Vein endothelial cell (primary cell): ENCODE data around the gene PCDHA11. TPM values are rescaled to one million over a fixed set of nuclear protein-coding genes. Genes with fewer than 3 reads are reported as not detected.

Source experiments
- total RNA-seq: library from RNA; depleted of rRNA; stranded (reverse); fragments of >200 nt; gene quantifications from 2 replicates; pipeline ENCODE4 v1.2.3, GENCODE V29; 2012

PCDHA11 gene, protein sequence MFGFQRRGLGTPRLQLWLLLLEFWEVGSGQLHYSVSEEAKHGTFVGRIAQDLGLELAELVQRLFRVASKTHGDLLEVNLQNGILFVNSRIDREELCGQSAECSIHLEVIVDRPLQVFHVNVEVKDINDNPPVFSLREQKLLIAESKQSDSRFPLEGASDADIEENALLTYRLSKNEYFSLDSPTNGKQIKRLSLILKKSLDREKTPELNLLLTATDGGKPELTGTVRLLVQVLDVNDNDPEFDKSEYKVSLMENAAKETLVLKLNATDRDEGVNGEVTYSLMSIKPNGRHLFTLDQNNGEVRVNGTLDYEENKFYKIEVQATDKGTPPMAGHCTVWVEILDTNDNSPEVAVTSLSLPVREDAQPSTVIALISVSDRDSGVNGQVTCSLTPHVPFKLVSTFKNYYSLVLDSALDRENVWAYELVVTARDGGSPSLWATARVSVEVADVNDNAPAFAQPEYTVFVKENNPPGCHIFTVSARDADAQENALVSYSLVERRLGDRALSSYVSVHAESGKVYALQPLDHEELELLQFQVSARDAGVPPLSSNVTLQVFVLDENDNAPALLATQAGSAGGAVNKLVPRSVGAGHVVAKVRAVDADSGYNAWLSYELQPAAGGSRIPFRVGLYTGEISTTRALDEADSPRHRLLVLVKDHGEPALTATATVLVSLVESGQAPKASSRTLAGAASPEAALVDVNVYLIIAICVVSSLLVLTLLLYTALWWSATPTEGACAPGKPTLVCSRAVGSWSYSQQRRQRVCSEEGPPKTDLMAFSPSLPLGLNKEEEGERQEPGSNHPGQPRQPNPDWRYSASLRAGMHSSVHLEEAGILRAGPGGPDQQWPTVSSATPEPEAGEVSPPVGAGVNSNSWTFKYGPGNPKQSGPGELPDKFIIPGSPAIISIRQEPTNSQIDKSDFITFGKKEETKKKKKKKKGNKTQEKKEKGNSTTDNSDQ
- under 0.01 and 0.10 TPM in 2 replicates for total RNA-seq

DNA sequence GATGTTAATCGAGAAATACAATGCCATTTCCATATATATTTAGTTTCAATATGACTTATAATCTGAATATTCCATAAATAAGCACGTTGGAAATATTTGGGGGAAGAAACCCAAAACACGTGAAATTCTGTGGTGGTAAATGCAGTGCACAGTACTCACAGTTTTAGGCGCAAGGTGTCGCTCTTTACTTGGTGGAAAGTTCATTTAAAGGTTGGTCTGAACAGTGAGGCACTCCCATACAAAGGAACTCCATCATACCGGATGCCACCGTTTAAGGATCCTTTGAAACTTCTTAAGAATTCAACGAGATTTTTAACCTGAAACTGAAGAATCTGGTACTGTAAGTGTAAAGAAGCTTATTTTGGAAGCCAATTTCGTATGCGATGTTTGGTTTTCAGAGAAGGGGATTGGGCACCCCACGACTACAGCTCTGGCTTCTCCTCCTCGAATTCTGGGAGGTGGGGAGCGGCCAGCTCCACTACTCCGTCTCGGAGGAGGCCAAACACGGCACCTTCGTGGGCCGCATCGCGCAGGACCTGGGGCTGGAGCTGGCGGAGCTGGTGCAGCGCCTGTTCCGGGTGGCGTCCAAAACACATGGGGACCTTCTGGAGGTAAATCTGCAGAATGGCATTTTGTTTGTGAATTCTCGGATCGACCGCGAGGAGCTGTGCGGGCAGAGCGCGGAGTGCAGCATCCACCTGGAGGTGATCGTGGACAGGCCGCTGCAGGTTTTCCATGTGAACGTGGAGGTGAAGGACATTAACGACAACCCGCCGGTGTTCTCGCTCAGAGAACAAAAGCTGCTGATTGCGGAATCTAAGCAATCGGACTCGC lies at the start of gene PCDHA11:
PCDHA11 (plus strand) TSS at position 237 of the 834 bp plus-strand sequence; CDS start at position 384, 147 bp downstream.

DNA sequence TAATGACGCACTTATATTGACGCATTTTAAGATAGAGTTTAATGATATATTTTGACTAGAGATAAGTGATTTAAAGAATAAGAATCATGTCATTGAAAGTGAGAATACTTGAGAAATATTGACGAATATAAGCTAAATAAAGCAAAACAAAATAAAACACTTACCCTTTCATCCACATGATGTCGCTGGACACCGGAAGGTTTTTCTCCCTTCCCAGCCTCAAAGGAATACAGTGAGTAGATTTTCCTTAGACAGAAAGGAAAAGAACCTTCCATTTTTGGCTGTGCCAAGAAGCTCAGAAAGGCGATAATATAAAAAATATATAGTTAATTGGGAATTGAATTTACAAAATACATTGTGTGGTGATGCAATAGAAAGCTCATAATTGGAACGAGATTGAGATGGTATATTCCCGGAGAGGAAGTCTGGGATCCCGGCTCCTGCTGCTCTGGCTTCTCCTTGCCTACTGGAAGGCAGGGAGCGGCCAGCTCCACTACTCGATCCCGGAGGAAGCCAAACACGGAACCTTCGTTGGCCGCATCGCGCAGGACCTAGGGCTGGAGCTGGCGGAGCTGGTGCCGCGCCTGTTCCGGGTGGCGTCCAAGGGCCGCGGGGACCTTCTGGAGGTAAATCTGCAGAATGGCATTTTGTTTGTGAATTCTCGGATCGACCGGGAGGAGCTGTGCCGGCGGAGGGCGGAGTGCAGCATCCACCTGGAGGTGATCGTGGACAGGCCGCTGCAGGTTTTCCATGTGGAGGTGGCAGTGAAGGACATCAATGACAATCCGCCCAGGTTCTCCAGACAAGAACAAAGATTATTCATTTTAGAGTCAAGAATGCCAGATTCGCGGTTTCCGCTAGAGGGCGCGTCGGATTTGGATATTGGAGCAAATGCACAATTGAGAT lies 47.1 kb upstream of the PCDHA11 start, which contains the start of gene PCDHA5:
PCDHA5 (plus strand) TSS at position 239 of the 906 bp plus-strand sequence.

DNA sequence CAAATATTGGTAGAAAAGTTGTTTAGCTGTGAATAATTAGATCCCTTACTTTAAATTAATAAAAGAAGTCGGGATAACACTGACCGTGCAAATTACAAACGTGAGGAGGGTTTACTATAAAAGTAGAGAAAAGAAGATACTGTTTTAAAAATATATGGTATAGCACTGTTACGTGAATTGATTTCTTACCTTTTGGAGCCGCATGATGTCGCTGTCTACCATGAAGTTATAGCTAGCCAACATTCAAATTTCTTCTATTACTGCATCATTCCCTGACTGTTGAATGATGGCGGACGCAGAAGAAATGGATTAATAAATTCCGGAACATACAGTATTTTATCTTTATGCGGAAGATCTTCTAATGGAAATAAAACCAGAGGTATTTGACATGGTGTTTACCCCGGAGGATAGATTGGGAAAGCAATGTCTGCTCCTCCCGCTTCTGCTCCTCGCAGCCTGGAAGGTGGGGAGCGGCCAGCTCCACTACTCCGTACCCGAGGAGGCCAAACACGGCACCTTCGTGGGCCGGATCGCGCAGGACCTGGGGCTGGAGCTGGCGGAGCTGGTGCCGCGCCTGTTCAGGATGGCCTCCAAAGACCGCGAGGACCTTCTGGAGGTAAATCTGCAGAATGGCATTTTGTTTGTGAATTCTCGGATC lies 40.9 kb upstream of the PCDHA11 start, which contains the start of gene PCDHA6:
PCDHA6 (plus strand) TSS at position 257 of the 658 bp plus-strand sequence; CDS start at position 389, 132 bp downstream.

DNA sequence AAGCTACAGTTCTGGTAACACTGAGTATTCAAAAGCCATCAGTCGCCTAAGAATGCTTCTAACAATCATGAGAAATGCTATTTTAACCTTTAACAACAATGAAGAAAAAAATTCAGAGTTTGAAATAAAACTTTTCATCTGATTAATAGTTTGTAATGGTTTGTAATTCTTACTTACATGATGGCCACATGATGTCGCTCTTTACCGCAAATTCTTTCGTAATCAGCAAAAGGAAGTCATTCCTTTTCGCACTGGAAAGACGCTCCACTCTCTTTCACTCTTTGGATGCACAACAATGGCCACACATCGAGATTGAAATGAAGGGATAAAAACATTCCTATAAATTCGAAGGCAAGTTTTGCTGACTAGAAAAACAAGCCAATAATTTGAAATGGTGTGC lies 34.8 kb upstream of the PCDHA11 start, which contains the start of gene PCDHA7:
PCDHA7 (plus strand) TSS at position 277 of the 400 bp plus-strand sequence; CDS start at position 392, 115 bp downstream.

DNA sequence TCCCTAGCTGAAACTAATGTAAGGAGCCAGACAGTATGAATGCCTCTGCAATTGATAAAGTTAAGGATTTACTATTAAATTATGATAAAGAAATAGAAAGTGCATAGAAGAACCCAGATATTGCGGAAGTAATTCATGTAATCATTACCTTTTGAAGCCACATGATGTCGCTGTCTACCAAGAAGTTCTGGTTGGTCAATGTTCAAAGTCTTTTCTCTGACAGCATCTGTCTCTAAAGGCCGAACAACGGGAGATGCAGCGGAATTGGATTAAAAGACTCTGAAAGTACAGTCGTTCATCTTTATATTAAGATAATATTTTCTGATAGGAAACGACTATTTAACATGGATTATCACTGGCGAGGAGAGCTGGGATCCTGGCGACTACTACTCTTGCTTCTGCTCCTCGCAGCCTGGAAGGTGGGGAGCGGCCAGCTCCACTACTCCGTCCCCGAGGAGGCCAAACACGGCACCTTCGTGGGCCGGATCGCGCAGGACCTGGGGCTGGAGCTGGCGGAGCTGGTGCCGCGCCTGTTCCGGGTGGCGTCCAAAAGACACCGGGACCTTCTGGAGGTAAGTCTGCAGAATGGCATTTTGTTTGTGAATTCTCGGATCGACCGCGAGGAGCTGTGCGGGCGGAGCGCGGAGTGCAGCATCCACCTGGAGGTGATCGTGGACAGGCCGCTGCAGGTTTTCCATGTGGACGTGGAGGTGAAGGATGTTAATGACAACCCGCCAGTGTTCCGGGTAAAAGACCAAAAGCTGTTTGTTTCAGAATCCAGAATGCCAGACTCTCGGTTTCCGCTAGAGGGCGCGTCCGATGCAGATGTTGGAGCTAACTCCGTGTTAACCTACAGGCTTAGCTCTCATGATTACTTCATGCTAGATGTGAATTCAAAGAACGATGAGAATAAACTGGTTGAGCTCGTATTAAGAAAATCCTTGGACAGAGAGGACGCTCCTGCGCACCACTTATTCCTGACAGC lies 27.5 kb upstream of the PCDHA11 start, which contains the start of gene PCDHA8:
PCDHA8 (plus strand) TSS at position 210 of the 985 bp plus-strand sequence; CDS start at position 345, 135 bp downstream.

DNA sequence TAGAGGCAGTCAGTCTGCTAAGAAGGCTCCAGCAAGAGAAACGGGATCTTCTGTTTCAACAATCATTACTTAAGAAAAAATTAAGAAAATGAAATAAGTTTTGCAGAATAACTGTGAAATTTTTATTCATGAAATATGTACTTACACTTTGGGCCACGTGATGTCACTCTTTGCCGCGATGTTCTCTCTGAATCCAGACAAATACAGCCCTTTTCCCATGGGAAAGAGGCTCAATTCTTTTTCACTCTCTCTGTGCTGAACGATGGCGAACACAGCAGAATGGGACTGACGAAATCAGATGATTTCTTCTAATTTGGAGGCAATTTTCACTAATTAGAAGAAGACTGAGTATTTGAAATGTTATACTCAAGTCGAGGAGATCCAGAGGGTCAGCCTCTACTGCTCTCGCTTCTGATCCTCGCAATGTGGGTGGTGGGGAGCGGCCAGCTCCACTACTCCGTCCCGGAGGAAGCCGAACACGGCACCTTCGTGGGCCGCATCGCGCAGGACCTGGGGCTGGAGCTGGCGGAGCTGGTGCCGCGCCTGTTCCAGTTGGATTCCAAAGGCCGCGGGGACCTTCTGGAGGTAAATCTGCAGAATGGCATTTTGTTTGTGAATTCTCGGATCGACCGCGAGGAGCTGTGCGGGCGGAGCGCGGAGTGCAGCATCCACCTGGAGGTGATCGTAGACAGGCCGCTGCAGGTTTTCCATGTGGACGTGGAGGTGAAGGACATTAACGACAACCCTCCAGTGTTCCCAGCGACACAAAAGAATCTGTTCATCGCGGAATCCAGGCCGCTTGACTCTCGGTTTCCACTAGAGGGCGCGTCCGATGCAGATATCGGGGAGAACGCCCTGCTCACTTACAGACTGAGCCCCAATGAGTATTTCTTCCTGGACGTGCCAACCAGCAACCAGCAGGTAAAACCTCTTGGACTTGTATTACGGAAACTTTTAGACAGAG lies 20.3 kb upstream of the PCDHA11 start, which contains the start of gene PCDHA9:
PCDHA9 (plus strand) TSS at position 244 of the 964 bp plus-strand sequence; CDS start at position 358, 114 bp downstream.

DNA sequence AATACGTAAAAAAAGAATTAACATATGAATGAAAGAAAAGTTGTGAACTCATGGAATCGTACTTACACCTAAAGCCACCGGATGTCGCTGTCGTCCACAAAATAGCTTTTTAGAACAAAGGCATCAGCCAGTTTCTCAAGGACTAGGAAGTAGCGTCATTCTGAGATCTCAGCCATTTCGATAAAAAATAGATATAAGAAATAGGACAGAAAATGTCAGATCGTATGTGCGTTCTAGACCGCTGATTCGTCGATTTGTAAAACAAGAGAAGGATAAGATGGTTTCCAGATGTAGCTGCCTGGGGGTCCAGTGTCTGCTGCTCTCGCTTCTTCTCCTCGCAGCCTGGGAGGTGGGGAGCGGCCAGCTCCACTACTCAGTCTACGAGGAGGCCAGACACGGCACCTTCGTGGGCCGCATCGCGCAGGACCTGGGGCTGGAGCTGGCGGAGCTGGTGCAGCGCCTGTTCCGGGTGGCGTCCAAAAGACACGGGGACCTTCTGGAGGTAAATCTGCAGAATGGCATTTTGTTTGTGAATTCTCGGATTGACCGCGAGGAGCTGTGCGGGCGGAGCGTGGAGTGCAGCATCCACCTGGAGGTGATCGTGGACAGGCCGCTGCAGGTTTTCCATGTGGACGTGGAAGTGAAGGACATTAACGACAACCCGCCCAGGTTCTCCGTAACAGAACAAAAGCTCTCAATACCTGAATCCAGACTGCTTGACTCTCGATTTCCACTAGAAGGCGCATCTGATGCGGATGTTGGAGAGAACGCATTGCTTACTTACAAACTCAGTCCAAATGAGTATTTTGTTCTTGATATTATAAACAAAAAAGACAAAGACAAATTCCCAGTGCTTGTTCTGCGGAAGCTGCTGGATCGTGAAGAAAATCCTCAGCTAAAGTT lies 12.7 kb upstream of the PCDHA11 start, which contains the start of gene PCDHA10:
PCDHA10 (plus strand) TSS at position 126 of the 903 bp plus-strand sequence; CDS start at position 278, 152 bp downstream.

DNA sequence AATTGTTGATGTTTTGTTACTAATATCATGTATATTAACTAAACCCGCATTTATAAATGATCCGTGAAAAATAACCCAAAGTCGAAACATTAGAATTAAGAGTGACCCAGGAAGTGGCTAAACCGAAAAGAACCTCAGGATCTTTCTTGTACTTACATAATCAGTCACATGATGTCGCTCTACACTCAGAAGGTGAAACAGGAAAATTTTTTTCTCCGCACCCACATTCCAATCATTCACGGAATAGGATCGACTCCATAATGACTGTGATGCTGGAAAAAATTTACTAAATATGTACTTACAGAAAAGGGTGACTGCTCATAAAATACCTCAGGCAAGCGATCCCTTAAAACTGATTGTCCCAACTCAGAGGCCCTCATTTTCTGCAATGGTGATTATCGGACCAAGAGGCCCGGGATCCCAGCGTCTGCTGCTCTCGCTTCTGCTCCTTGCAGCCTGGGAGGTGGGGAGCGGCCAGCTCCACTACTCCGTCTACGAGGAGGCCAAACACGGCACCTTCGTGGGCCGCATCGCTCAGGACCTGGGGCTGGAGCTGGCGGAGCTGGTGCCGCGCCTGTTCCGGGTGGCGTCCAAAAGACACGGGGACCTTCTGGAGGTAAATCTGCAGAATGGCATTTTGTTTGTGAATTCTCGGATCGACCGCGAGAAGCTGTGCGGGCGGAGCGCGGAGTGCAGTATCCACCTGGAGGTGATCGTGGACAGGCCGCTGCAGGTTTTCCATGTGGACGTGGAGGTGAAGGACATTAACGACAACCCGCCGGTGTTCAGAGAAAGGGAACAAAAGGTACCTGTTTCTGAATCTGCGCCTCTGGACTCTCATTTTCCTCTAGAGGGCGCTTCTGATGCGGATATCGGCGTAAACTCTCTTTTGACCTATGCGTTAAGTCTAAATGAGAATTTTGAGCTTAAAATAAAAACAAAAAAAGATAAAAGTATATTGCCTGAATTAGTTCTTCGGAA lies 6.6 kb downstream of the PCDHA11 start, which contains the start of gene PCDHA12:
PCDHA12 (plus strand) TSS at position 224 of the 981 bp plus-strand sequence; CDS start at position 389, 165 bp downstream.

DNA sequence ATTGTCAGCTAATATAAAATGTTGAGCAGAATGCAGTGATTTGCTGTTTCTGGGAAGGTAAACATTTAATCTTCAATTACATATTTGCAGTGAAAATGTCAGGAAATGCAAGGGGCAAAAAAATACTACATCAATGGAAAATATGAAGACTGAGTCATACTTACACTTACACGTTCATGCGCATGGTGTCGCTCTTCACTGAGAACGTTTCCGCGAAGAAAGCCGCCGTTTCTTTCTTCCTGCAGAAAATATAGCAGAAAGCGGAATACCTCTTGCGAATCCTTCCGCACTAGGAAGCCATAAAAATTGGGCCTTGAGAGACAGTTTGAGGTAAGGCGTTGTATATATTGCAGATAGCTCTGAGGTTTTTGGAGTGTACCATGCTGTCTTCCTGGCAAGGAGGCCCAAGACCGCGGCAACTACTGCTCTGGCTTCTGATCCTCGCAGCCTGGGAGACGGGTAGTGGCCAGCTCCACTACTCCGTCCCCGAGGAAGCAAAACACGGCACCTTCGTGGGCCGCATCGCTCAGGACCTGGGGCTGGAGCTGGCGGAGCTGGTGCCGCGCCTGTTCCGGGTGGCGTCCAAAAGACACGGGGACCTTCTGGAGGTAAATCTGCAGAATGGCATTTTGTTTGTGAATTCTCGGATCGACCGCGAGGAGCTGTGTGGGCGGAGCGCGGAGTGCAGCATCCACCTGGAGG lies 13.3 kb downstream of the PCDHA11 start, which contains the start of gene PCDHA13:
PCDHA13 (plus strand) TSS at position 236 of the 702 bp plus-strand sequence; CDS start at position 381, 145 bp downstream.

